ENCODE measurements around the gene NRP2. TPM values are rescaled to one million over a fixed set of nuclear protein-coding genes. Genes with fewer than 3 reads are reported as not detected.

Gene NRP2
- total RNA-seq, 1 donor from 2014 or later, result 27.8 TPM

DNA sequence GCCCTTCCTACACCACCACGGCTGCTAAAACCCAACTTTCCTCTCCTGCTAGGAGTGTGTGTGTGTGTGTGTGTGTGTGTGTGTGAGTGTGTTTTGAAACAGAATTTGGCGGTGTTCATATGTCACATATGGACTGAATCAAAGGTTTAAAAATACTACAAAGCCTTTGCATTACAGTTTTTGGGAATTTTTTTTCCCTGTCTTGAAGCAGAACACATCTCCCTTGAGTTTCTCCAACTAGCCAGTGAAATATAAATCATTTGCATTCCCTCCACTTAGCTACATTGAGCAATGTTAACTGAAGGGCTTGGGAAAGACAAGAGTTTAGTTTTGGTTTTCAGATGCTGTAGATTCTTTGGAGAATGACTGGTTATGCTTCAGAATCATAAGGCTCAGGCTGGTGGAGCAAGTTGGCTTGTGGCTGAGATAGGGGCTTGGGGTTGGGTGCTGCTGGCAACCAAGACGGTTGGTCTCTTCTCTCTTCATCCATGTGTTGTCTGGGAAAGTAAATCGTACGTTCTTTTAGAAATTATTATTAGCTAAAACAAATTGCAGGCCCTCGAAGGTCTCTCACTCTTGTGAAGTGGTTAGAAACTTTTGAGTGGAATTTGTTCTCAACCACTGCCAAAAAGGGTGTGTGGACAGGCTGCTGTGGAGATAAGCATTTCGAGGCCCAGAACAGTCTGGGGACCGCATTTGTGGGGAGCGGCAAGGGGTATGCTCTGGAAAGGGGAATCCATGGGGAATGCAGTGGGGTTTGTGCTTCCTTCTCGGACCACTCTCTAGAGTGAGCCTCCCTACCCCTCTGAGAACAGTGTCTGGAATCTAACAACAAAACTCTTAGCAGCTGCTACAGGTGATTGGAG is 1.4 kb downstream of the NRP2 start:
- Histone ChIP-seq H3K4me1 (peaks cover 51% of the 10 kb centered on the region), H3K27me3 (peaks cover 59% of the 10 kb centered on the region), H3K9me3 (ENCODE audit: low read depth) (no peaks in the 10 kb centered on the region), H3K4me2 (peak overlapping the region; percentile 94), H2AFZ (replicated peaks) (no peak overlapping the region), H3K9ac (no peak overlapping the region), H3K27ac (no peak overlapping the region), H3K4me3 (peak overlapping the region; percentile 65), H3K36me3 (no peaks in the 10 kb centered on the region), H3F3A (ENCODE audit: low read depth) (peaks cover 37% of the 10 kb centered on the region), H4K20me1 (ENCODE audit: low read depth) (peaks cover 8% of the 10 kb centered on the region), H3K79me2 (ENCODE audit: low read depth) (peaks cover 54% of the 10 kb centered on the region)
- TF ChIP-seq CTCF (IDR thresholded peaks at IDR 0.05) (no peak), EZH2phosphoT487 (IDR thresholded peaks at IDR 0.05) (no peak), EZH2 (IDR thresholded peaks at IDR 0.05) (no peak)
- Mint-ChIP-seq H3K27ac (no peak overlapping the region), H3K4me3 (peak overlapping the region; percentile 89), H3K36me3 (peaks cover 2% of the 10 kb centered on the region), H3K9me3 (no peaks in the 10 kb centered on the region), H3K27me3 (ENCODE audit: insufficient read depth, low read depth) (peaks cover 62% of the 10 kb centered on the region), H3K4me1 (peaks cover 67% of the 10 kb centered on the region)
- DNase-seq (ENCODE audit: low spot score), result no peak

DNA sequence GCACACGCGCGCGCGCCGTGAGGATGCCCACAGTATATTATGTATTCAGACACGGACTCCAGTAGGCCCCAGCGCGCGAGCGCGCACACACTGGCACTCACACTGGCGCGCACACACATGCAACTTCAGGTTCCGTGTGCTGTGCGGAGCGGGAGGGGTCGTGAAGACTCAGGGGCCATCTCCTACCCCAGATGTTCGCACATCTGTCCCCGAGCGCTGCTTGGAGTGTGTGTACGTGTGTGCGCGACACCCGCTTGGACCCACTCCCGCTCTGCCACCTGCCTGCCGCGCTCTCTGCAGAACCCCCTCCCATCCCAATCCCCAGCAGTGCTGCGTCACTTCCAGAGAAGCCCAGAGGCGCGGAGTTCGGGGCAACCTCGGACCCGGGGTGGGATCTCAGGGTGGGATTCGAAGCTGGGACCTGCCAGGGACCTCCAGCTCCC is 2.6 kb downstream of the NRP2 start:
- no peaks in the 10 kb centered on the region for H3K36me3 ChIP-seq
- H3K27me3 ChIP-seq, result peaks cover 59% of the 10 kb centered on the region
- peak; percentile 52 for DNase-seq (ENCODE audit: low spot score)
- no peaks in the 10 kb centered on the region for H3K9me3 Mint-ChIP-seq
- H3K4me1 Mint-ChIP-seq, result peaks cover 69% of the 10 kb centered on the region
- peak overlapping the region; percentile 94 for H3K4me2 ChIP-seq
- H3K36me3 Mint-ChIP-seq, result peaks cover 4% of the 10 kb centered on the region
- peaks cover 8% of the 10 kb centered on the region for H4K20me1 ChIP-seq (ENCODE audit: low read depth)
- H3K79me2 ChIP-seq (ENCODE audit: low read depth), result peaks cover 64% of the 10 kb centered on the region
- no peaks in the 10 kb centered on the region for H3K9me3 ChIP-seq (ENCODE audit: low read depth)
- TF ChIP-seq EZH2phosphoT487 (IDR thresholded peaks at IDR 0.05) (no peak), EZH2 (IDR thresholded peaks at IDR 0.05) (no peak), CTCF (IDR thresholded peaks at IDR 0.05) (no peak)
- peak overlapping the region; percentile 89 for H3K4me3 Mint-ChIP-seq
- H3K27ac Mint-ChIP-seq, result no peak overlapping the region
- H3K4me1 ChIP-seq, result peaks cover 51% of the 10 kb centered on the region
- peak overlapping the region; percentile 60 for H2AFZ ChIP-seq (replicated peaks)
- H3K9ac ChIP-seq, result no peak overlapping the region
- H3F3A ChIP-seq (ENCODE audit: low read depth), result peaks cover 34% of the 10 kb centered on the region
- no peak overlapping the region for H3K27ac ChIP-seq
- H3K4me3 ChIP-seq, result peak overlapping the region; percentile 65
- H3K27me3 Mint-ChIP-seq (ENCODE audit: insufficient read depth, low read depth), result peaks cover 65% of the 10 kb centered on the region

GRCh38 chr2:205685314-205686055 is 3.2 kb downstream of the NRP2 start:
- H3K27me3 ChIP-seq, result peaks cover 59% of the 10 kb centered on the region
- Mint-ChIP-seq H3K27ac (no peak overlapping the region), H3K4me1 (peaks cover 65% of the 10 kb centered on the region), H3K4me3 (peak overlapping the region; percentile 91), H3K36me3 (peaks cover 4% of the 10 kb centered on the region), H3K9me3 (no peaks in the 10 kb centered on the region), H3K27me3 (ENCODE audit: insufficient read depth, low read depth) (peaks cover 64% of the 10 kb centered on the region)
- peaks cover 8% of the 10 kb centered on the region for H4K20me1 ChIP-seq (ENCODE audit: low read depth)
- peak; percentile 84 for DNase-seq (ENCODE audit: low spot score)
- H3K4me3 ChIP-seq, result peak overlapping the region; percentile 65
- H3K36me3 ChIP-seq, result no peaks in the 10 kb centered on the region
- no peak overlapping the region for H3K27ac ChIP-seq
- no peaks in the 10 kb centered on the region for H3K9me3 ChIP-seq (ENCODE audit: low read depth)
- peak overlapping the region; percentile 94 for H3K4me2 ChIP-seq
- H3K4me1 ChIP-seq, result peaks cover 48% of the 10 kb centered on the region
- TF ChIP-seq EZH2 (IDR thresholded peaks at IDR 0.05) (peak; percentile 40), CTCF (IDR thresholded peaks at IDR 0.05) (no peak)
- H3F3A ChIP-seq (ENCODE audit: low read depth), result peaks cover 32% of the 10 kb centered on the region
- H3K79me2 ChIP-seq (ENCODE audit: low read depth), result peaks cover 68% of the 10 kb centered on the region
- H2AFZ ChIP-seq (replicated peaks), result peak overlapping the region; percentile 60
- no peak overlapping the region for H3K9ac ChIP-seq
